ENCODE measurements around the gene PDE1A.

DNA sequence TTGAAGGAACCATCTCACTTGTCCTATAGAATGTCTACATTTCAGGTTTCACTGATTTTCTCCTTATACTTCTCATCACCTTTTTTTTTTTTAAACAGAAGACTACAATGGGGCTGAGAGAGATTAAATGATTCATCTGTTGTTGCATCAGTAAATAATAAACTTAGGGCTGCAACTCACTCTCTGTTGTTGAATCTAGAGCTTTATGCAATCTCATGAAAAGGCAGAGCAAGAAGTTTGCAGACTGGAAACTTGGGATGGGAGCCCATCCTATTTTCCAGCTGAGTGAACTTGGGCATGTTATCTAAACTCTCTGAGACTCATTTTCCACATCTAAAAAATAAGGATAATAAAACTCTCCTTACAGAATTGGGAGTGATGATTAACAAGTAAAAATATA lies 58.4 kb downstream of the PDE1A start:
- TF ChIP-seq, protein P1, sequence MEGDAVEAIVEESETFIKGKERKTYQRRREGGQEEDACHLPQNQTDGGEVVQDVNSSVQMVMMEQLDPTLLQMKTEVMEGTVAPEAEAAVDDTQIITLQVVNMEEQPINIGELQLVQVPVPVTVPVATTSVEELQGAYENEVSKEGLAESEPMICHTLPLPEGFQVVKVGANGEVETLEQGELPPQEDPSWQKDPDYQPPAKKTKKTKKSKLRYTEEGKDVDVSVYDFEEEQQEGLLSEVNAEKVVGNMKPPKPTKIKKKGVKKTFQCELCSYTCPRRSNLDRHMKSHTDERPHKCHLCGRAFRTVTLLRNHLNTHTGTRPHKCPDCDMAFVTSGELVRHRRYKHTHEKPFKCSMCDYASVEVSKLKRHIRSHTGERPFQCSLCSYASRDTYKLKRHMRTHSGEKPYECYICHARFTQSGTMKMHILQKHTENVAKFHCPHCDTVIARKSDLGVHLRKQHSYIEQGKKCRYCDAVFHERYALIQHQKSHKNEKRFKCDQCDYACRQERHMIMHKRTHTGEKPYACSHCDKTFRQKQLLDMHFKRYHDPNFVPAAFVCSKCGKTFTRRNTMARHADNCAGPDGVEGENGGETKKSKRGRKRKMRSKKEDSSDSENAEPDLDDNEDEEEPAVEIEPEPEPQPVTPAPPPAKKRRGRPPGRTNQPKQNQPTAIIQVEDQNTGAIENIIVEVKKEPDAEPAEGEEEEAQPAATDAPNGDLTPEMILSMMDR (IDR thresholded peaks at IDR 0.05; ENCODE audit: low read depth, low read length, poor library complexity, severe bottlenecking): no peak
- TF ChIP-seq EZH2phosphoT487 (IDR thresholded peaks at IDR 0.05; ENCODE audit: borderline replicate concordance, low read length): no peak

Data from DOHH2 (cell line).